Astrocyte (in vitro differentiated cells and primary cell): ENCODE measurements around the gene CCDC126.

Experiments used
- EZH2 ChIP-seq: IDR thresholded peaks from 2 replicates; pipeline ENCODE4 v1.6.1; 2012; ENCODE audit warnings: mild to moderate bottlenecking, low read length, inconsistent platforms; ENCODE audit not compliant: insufficient read depth
- TF ChIP-seq, protein P1 (sequence below): IDR thresholded peaks from 2 replicates; pipeline ENCODE4 v1.5.1; 2011; ENCODE audit warnings: low read depth, mild to moderate bottlenecking, inconsistent platforms, low read length, moderate library complexity; ENCODE audit not compliant: insufficient read depth

DNA sequence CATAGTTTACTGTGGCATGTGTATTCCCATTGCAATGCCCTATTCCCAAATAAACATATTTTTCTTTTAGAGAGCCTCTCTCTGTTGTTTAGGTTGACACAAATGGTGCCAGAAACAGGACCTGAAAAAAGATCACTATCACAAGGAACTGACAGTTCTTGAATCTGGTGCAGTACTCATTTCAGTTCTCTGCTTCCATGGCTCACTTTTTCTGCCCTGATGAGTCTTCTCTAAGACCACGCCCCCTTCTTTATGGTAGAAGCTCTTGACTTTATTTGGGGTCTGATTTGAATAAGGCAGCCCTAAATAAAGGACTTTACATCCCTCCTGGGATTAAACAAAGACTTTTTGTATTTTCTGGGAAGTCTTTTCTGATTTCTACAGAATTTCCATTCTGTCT, 3.5 kb upstream of the CCDC126 start:
- TF ChIP-seq, protein P1, sequence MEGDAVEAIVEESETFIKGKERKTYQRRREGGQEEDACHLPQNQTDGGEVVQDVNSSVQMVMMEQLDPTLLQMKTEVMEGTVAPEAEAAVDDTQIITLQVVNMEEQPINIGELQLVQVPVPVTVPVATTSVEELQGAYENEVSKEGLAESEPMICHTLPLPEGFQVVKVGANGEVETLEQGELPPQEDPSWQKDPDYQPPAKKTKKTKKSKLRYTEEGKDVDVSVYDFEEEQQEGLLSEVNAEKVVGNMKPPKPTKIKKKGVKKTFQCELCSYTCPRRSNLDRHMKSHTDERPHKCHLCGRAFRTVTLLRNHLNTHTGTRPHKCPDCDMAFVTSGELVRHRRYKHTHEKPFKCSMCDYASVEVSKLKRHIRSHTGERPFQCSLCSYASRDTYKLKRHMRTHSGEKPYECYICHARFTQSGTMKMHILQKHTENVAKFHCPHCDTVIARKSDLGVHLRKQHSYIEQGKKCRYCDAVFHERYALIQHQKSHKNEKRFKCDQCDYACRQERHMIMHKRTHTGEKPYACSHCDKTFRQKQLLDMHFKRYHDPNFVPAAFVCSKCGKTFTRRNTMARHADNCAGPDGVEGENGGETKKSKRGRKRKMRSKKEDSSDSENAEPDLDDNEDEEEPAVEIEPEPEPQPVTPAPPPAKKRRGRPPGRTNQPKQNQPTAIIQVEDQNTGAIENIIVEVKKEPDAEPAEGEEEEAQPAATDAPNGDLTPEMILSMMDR, result no peak
- TF ChIP-seq EZH2, result no peak
